Mammary epithelial cell (primary cell): ENCODE measurements around the gene EXOC8.

Experiments used
- CTCF ChIP-seq, 2 donors: IDR thresholded peaks in 1 of 2; conservative IDR thresholded peaks in 1 of 2; 2 replicates each; pipeline ENCODE4 v1.5.1; 2011 to 2012; ENCODE audit warnings: inconsistent platforms in 2 of 2, low read length in 2 of 2, mild to moderate bottlenecking in 2 of 2, control low read depth in 1 of 2, low read depth in 1 of 2; ENCODE audit not compliant: insufficient read depth in 1 of 2; ENCODE audit errors: extremely low read depth in 1 of 2
- EZH2 ChIP-seq: IDR thresholded peaks from 2 replicates; pipeline ENCODE4 v1.6.1; 2012; ENCODE audit warnings: low read length, inconsistent platforms, borderline replicate concordance

DNA sequence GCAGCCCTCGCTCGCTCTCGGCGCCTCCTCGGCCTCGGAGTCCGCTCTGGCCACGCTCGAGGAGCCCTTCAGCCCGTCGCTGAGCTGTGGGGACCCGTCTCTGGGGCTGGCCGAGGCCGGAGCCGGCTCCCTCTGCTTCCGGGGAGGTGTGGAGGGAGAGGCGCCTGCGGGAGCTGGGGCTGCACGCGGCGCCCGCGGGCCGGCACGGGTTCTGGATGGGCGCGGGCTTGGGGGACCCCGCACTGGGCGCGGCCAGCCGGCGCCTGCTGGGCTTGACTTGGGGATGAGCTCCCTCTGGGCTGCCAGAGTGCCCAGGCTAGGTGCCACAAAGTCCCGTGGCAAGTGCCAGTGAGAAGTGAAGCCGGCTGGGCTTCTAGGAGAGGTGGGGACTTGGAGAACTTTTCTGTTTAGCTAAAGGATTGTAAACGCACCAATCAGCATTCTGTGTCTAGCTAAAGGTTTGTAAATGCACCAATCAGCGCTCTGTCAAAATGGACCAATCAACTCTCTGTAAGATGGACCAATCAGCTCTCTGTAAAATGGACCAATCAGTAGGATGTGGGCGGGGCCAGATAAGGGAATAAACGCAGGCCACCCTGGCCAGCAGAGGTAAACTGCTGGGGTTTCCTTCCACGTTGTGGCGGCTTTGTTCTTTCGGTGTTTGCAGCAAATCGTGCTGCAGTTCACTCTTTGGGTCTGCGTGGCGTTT lies 20.2 kb downstream of the EXOC8 start:
- TF ChIP-seq CTCF (conservative IDR thresholded peaks at IDR 0.05 in 1 of 2, IDR thresholded peaks at IDR 0.05 in 1 of 2; ENCODE audit: extremely low read depth in 1 of 2, insufficient read depth in 1 of 2, low read depth in 1 of 2, low read length in 2 of 2): no peak
- no peak for TF ChIP-seq EZH2
